Subcutaneous preadipocyte (primary cell): ENCODE measurements around the gene ANKRD20A1. TPM values are rescaled to one million over a fixed set of nuclear protein-coding genes. Genes with fewer than 3 reads are reported as not detected.

ENCODE experiments used
- small RNA-seq: library from RNA; depleted of rRNA; stranded (forward); fragments of <200 nt; gene quantifications from one replicate; pipeline ENCODE3, GENCODE V24; 2012
- total RNA-seq: library from RNA; depleted of rRNA; stranded (reverse); fragments of >200 nt; gene quantifications from 2 replicates; pipeline ENCODE4 v1.2.3, GENCODE V29; 2012

The ANKRD20A1 gene
- not detected in 2 replicates for total RNA-seq

GRCh38 chr9:67858871-67859270, at the start of gene ANKRD20A1:
TSS of gene ANKRD20A1 (plus strand) at chr9:67858931. CDS start at chr9:67859427, 496 bp downstream.

Small RNAs within 50 kb of the gene (small RNA-seq; reads per million reads assigned to genes)
- not detected for gene RNU6-368P
